H1 (cell line): ENCODE results near the gene ZFAND3. TPM values are rescaled to one million over a fixed set of nuclear protein-coding genes. Genes with fewer than 3 reads are reported as not detected.

ENCODE experiments used
- CTCF ChIA-PET: fragments of 300-600 bp; sonication (Branson Sonifier 250); formaldehyde crosslinking; loops from one replicate; lab custom pipeline; 2021; ENCODE audit not compliant: partially characterized antibody; lab: Charles Lee
- POLR2A ChIA-PET: fragments of 300-600 bp; sonication (Branson Sonifier 250); formaldehyde crosslinking; loops from one replicate; lab custom pipeline; 2021; ENCODE audit warnings: inconsistent platforms; ENCODE audit not compliant: partially characterized antibody; lab: Charles Lee
- DNase-seq, 2 experiments: peaks; one replicate each; pipeline versions ENCODE4 v3.0.0 to v3.0.0-alpha.2; 2010 to 2022; ENCODE audit warnings: low spot score in 2 of 2, low read depth in 1 of 2, mixed read lengths in 1 of 2
- FAIRE-seq: peaks from 2 replicates; lab custom pipeline; 2011; peaks lifted over from hg19 to GRCh38; lab: Jason Lieb, UNC
- H2AFZ ChIP-seq: 2 replicates; pipeline ENCODE4 v1.8.1; 2012; ENCODE audit warnings: low read length, inconsistent platforms
- H2AK5ac ChIP-seq: 2 replicates; pipeline ENCODE4 v1.6.1; 2013; ENCODE audit warnings: low read depth, low read length
- H2BK120ac ChIP-seq: replicated peaks from 2 replicates; pipeline ENCODE3; 2013; ENCODE audit warnings: low read depth, low read length, inconsistent platforms
- H2BK12ac ChIP-seq: 2 replicates; pipeline ENCODE4 v1.6.1; 2013; ENCODE audit warnings: low read depth, low read length
- H2BK15ac ChIP-seq: 2 replicates; pipeline ENCODE4 v1.6.1; 2013; ENCODE audit warnings: low read length
- H2BK20ac ChIP-seq: 2 replicates; pipeline ENCODE4 v1.6.1; 2013; ENCODE audit warnings: low read length
- H2BK5ac ChIP-seq: 2 replicates; pipeline ENCODE4 v1.6.1; 2013; ENCODE audit warnings: low read depth, low read length
- H3K14ac ChIP-seq: 2 replicates; pipeline ENCODE4 v1.6.1; 2013; ENCODE audit warnings: inconsistent platforms; ENCODE audit not compliant: insufficient read length
- H3K18ac ChIP-seq: 2 replicates; pipeline ENCODE4 v1.6.1; 2013; ENCODE audit warnings: low read length; ENCODE audit errors: extremely low read depth
- H3K23ac ChIP-seq: 2 replicates; pipeline ENCODE4 v1.6.1; 2013; ENCODE audit warnings: inconsistent platforms; ENCODE audit not compliant: insufficient read length
- H3K23me2 ChIP-seq: 2 replicates; pipeline ENCODE4 v1.6.1; 2013; ENCODE audit warnings: low read depth, low read length
- H3K27ac ChIP-seq: 2 replicates; pipeline ENCODE4 v1.6.1; 2011; ENCODE audit warnings: low read depth, low read length, inconsistent platforms
- H3K27me3 ChIP-seq, 4 experiments: replicated peaks in 1 of 4; 1 replicate in 1 of 4; 2 replicates in 3 of 4; pipeline versions ENCODE4 v1.6.1 to v1.8.1; 2011 to 2013; ENCODE audit warnings: low read length in 3 of 4, mild to moderate bottlenecking in 3 of 4, inconsistent platforms in 2 of 4, mixed read lengths in 2 of 4, moderate library complexity in 1 of 4; ENCODE audit not compliant: control insufficient read depth in 3 of 4, insufficient read depth in 3 of 4; ENCODE audit errors: extremely low read depth in 1 of 4
- H3K36me3 ChIP-seq, 4 experiments: 2 replicates each; pipeline versions ENCODE4 v1.6.1 to v1.8.1; 2011 to 2013; ENCODE audit warnings: mild to moderate bottlenecking in 4 of 4, low read length in 3 of 4, moderate library complexity in 2 of 4, control low read depth in 1 of 4, inconsistent platforms in 1 of 4; ENCODE audit not compliant: insufficient read depth in 4 of 4, control insufficient read depth in 2 of 4
- H3K4ac ChIP-seq: replicated peaks from 2 replicates; pipeline ENCODE3; 2013; ENCODE audit warnings: low read length, low read depth, mixed read lengths, inconsistent platforms; ENCODE audit not compliant: insufficient read length
- H3K4me1 ChIP-seq, 4 experiments: replicated peaks in 1 of 4; 1 replicate in 1 of 4; 2 replicates in 3 of 4; pipeline versions ENCODE4 v1.6.1 to v1.8.1; 2011 to 2013; ENCODE audit warnings: low read length in 3 of 4, inconsistent platforms in 2 of 4, mixed read lengths in 1 of 4; ENCODE audit not compliant: insufficient read depth in 4 of 4, control insufficient read depth in 3 of 4
- H3K4me2 ChIP-seq, 2 experiments: 2 replicates each; pipeline versions ENCODE4 v1.6.1 to v1.8.1; 2011 to 2013; ENCODE audit warnings: low read depth in 2 of 2, low read length in 2 of 2, control low read depth in 1 of 2, inconsistent platforms in 1 of 2, mild to moderate bottlenecking in 1 of 2; ENCODE audit not compliant: insufficient read depth in 1 of 2
- H3K4me3 ChIP-seq, 4 experiments: fragments of 200-600, 300-600 bp in 1 of 4; sonication (generic), shearing (Covaris generic), sonication (Bioruptor Twin) in 1 of 4; 2 replicates each; pipeline versions ENCODE4 v1.5.1 to v1.8.1; 2011 to 2016; ENCODE audit warnings: low read length in 4 of 4, low read depth in 3 of 4, control low read depth in 2 of 4, inconsistent platforms in 2 of 4, mild to moderate bottlenecking in 2 of 4, mixed read lengths in 1 of 4, moderate library complexity in 1 of 4; ENCODE audit not compliant: insufficient read depth in 2 of 4; ENCODE audit errors: extremely low read depth in 1 of 4
- H3K56ac ChIP-seq: replicated peaks from 2 replicates; pipeline ENCODE3; 2013; ENCODE audit warnings: low read depth, mild to moderate bottlenecking, mixed read lengths, low read length, inconsistent platforms; ENCODE audit not compliant: insufficient read length
- H3K79me1 ChIP-seq: 2 replicates; pipeline ENCODE4 v1.6.1; 2013; ENCODE audit warnings: low read depth, low read length, control low read depth
- H3K79me2 ChIP-seq, 2 experiments: 2 replicates each; pipeline versions ENCODE4 v1.6.1 to v1.8.1; 2012 to 2013; ENCODE audit warnings: low read length in 2 of 2, mild to moderate bottlenecking in 2 of 2, inconsistent platforms in 1 of 2; ENCODE audit not compliant: insufficient read depth in 2 of 2, control insufficient read depth in 1 of 2
- H3K9ac ChIP-seq, 4 experiments: replicated peaks in 1 of 4; 1 replicate in 1 of 4; 2 replicates in 3 of 4; pipeline versions ENCODE4 v1.6.1 to v1.8.1; 2011 to 2013; ENCODE audit warnings: low read depth in 3 of 4, low read length in 3 of 4, control low read depth in 2 of 4, mild to moderate bottlenecking in 2 of 4, moderate library complexity in 2 of 4, inconsistent platforms in 1 of 4; ENCODE audit errors: extremely low read depth in 1 of 4
- H3K9me3 ChIP-seq, 2 experiments: 2 replicates each; pipeline versions ENCODE4 v1.6.1 to v1.8.1; 2012 to 2013; ENCODE audit warnings: mild to moderate bottlenecking in 2 of 2, moderate library complexity in 2 of 2, control low read depth in 1 of 2, inconsistent platforms in 1 of 2, low read depth in 1 of 2, low read length in 1 of 2, mixed read lengths in 1 of 2; ENCODE audit not compliant: insufficient read depth in 2 of 2
- H4K20me1 ChIP-seq, 2 experiments: replicated peaks in 1 of 2; 2 replicates each; pipeline versions ENCODE3 to v1.8.1; 2011 to 2013; ENCODE audit warnings: inconsistent platforms in 2 of 2, low read length in 2 of 2, mild to moderate bottlenecking in 1 of 2; ENCODE audit not compliant: insufficient read depth in 2 of 2, control insufficient read depth in 1 of 2
- H4K5ac ChIP-seq: 2 replicates; pipeline ENCODE4 v1.6.1; 2013; ENCODE audit warnings: low read length, low read depth, mixed read lengths, inconsistent platforms; ENCODE audit not compliant: insufficient read length
- H4K8ac ChIP-seq: 2 replicates; pipeline ENCODE4 v1.8.0; 2013; ENCODE audit warnings: mild to moderate bottlenecking, moderate library complexity, low read length, inconsistent platforms; ENCODE audit not compliant: insufficient read depth; ENCODE audit errors: extremely low read depth
- H4K91ac ChIP-seq: replicated peaks from 2 replicates; pipeline ENCODE3; 2013; ENCODE audit warnings: low read length, mixed read lengths, inconsistent platforms; ENCODE audit not compliant: insufficient read length
- CREB1 ChIP-seq: IDR thresholded peaks from 2 replicates; pipeline ENCODE4 v1.6.1; 2012; ENCODE audit warnings: inconsistent platforms
- WGBS, 2 experiments: shearing (Covaris generic) in 1 of 2; methylation state at CpG; one replicate each; pipeline versions ENCODE4 v1.1.6 to v1.1.7; 2013 to 2015; ENCODE audit warnings: low lambda C conversion rate in 2 of 2, mixed read lengths in 2 of 2, inconsistent platforms in 1 of 2, low coverage in 1 of 2, missing lambda C conversion rate in 1 of 2; ENCODE audit not compliant: insufficient replicate concordance in 2 of 2, insufficient coverage in 1 of 2, insufficient read length in 1 of 2; ENCODE audit errors: extremely low coverage in 1 of 2, missing lambda C conversion rate in 1 of 2; 5-methylcytosine and 5-hydroxymethylcytosine counted together
- polyA plus RNA-seq, 7 experiments: library from polyadenylated mRNA; depleted of rRNA in 3 of 7; stranded (reverse) in 5 of 7; unstranded in 2 of 7; fragments of >200 nt in 5 of 7; fragments of 200-250 nt in 2 of 7; gene quantifications; 1 replicate in 5 of 7; 2 replicates in 1 of 7; 4 replicates in 1 of 7; pipeline versions ENCODE4 v1.2.1 to v1.2.3, GENCODE V29; 2011 to 2013; ENCODE audit warnings: missing spikeins in 2 of 7, mixed read lengths in 2 of 7
- total RNA-seq: library from RNA; stranded (reverse); fragmentation: NEBNext Ultra II Directional; extraction: Animal tissue kit (Norgen Biotek cat#: 25700); gene quantifications from 2 replicates; pipeline ENCODE4 v1.2.1, GENCODE V29; 2021

Gene ZFAND3
- total and polyA plus RNA-seq, 2 of the 8 experiments (the other 6 are each of a cell fraction or from before 2014, with no cell fraction given), result 13.0 to 51.3 TPM

DNA sequence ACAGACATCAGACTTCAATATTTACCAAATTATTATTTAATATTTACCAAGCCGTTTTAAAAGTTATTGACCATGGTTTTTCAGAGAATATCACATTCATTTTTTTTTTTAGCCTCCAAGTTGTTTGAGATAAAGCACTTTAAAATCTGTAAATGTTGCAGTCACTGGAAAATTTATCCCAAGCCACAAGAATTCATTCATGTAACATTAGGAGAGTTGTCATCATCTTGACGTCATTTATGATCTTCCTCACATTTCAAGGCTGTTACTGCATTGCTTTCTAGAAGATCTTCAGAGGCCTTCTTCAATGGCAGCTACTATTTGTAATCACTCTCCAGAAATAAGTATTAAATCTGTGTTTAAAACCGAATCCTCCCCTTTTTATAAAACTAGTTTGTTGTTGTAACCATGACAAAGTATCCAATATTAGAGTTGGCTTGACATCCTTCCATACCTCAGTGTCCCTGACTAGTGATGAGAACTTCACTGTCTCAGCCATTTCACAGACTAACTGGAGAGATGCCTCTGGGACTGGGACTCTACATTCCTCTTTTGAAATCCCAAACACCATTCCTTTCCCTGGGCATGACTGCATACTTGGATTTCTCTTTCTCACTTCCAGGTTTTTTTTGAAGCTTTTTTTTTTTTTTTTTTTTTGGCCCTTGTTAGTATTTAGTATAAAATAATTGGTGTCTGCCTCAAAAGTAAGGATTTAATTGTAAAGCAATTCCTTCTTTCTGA, 100.1 kb downstream of the ZFAND3 start:
- no peak overlapping the region for H3K4me3 ChIP-seq
- no peak overlapping the region for H3K4ac ChIP-seq
- no peaks in the 10 kb centered on the region for H3K27me3 ChIP-seq
- H4K91ac ChIP-seq, result no peak overlapping the region
- FAIRE-seq (no peak), DNase-seq (no peak)
- H2BK20ac ChIP-seq, result no peak overlapping the region
- no peak overlapping the region for H2BK12ac ChIP-seq
- H3K23ac ChIP-seq, result no peak overlapping the region
- WGBS, 2 experiments, result 90% methylated on average over 3 of the region's 3 CpGs; no CpG with 5 or more reads in 1 of the 2 experiments
- no peak overlapping the region for H2BK5ac ChIP-seq
- H3K23me2 ChIP-seq, result no peaks in the 10 kb centered on the region
- H3K18ac ChIP-seq, result no peak overlapping the region
- peaks cover 0 to 62% of the 10 kb centered on the region in 2 experiments; a peak in 2 of 4 replicates for H3K79me2 ChIP-seq
- H2AK5ac ChIP-seq, result no peak overlapping the region
- peaks cover 0 to 2% of the 10 kb centered on the region in 2 experiments for H4K20me1 ChIP-seq
- H3K79me1 ChIP-seq, result no peaks in the 10 kb centered on the region
- no peak overlapping the region for H2BK120ac ChIP-seq
- H3K14ac ChIP-seq, result no peak overlapping the region
- no peak overlapping the region for H4K5ac ChIP-seq
- POLR2A ChIA-PET, result no interaction called here
- no peak for TF ChIP-seq CREB1
- no peak overlapping the region for H4K8ac ChIP-seq
- no peak overlapping the region for H3K9ac ChIP-seq
- H3K56ac ChIP-seq, result no peak overlapping the region
- H3K4me2 ChIP-seq, result no peak overlapping the region
- H3K4me1 ChIP-seq, result peaks cover 0 to 4% (median 2%) of the 10 kb centered on the region in 4 experiments; a peak in 2 of 7 replicates
- H2AFZ ChIP-seq, result no peak overlapping the region
- H3K9me3 ChIP-seq, result no peaks in the 10 kb centered on the region
- no peak overlapping the region for H3K27ac ChIP-seq
- CTCF ChIA-PET, result no interaction called here
- no peaks in the 10 kb centered on the region for H3K36me3 ChIP-seq
- no peak overlapping the region for H2BK15ac ChIP-seq
